Mesenteric fat pad (tissue), 1 donor: ENCODE results near the gene DNAJC1. TPM values are rescaled to one million over a fixed set of nuclear protein-coding genes. Genes with fewer than 3 reads are reported as not detected.

ENCODE experiments used
- DNase-seq: peaks from one replicate; pipeline ENCODE4 v3.0.0-alpha.2; 2020; ENCODE audit warnings: low spot score
- total RNA-seq: library from RNA; stranded (reverse); fragmentation: NEBNext Ultra II Directional; extraction: Animal tissue kit (Norgen Biotek cat#: 25700); gene quantifications from one replicate; pipeline ENCODE4 v1.2.1, GENCODE V29; 2021
- donor health status: DM: yes; HTN: yes; CAD: no.

The DNAJC1 gene
- total RNA-seq, 1 donor from 2014 or later, result 28.2 TPM

DNA sequence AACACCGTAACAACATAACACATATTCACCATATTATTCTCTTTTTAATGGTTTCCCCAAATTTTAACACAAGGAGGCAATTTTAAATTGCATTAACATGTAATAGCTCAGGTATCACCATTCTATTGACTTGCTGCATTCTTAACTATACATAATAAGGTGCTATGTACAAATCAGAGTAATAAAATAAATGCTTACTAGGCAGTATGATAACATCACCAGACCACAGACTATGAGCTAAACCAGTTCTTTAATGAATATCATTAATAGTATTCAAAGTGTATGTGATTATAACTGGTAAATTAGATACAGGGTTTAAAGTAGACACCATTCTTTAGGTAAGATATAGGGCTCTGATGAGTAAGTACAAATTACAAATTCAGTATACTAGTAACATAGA, 226.6 kb downstream of the DNAJC1 start:
- no peak for DNase-seq

DNA sequence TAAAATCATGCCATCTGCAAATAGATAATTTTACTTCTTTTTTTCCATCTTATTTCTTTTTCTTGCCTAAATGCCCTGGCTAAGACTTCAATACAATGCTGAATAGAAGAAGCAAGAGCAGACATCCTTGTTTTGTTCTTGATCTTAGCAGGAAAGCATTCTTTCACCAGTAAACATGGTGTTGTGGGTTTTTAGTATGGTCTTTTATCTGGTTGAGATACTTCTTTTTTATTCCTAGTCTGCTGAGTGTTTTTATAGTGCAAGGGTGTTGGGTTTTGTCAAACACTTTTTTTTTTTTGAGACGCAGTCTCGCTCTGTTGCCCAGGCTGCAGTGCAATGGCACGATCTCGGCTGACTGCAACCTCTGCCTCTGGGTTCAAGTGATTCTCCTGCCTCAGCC, 232.3 kb downstream of the DNAJC1 start:
- DNase-seq, result no peak

GRCh38 chr10:21769041-21769440, 234.5 kb downstream of the DNAJC1 start:
- DNase-seq, result no peak

GRCh38 chr10:21764466-21765189, 238.9 kb downstream of the DNAJC1 start:
- no peak for DNase-seq

DNA sequence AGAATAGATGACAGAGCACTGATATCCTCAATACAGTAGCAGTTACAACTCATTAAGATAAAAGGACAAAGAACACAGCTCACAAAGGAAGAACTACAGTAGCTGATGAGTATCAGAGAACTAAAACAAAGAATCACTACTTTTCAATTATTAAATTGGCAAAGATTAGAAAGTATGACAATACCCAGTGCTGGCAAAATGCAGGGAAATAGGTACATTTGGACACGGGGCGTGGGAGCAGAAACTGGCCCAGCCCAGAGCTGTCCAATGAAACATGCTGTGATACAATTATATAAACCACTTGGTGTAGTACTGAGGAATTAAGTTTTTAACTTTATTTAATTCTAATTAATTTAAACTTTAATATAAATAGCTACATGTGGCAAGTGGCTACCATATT, 243.2 kb downstream of the DNAJC1 start:
- no peak for DNase-seq

DNA sequence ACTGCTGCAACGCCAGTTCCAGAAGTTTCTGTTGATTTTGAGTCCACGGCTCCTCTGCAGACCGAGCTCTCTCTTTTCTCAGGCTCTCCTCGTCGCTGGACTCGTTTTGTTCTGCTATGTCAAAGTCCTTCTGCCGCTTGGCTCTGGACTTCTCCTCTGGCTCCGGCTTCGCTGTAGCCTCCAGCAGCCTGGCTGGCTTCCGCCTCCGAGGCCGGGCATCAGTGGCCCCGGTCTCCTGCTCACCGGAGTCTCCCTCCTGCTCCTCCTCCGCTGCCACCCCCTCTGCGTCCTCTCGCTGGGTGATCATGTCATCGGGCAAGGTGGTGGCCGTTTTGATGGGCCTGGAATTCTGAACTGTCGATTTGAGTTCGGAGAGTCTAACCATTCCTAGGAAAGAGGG, 244.3 kb downstream of the DNAJC1 start:
- DNase-seq, result no peak

- DNase-seq, result no peak
These were observed 244.8 kb downstream of the DNAJC1 start for GRCh38 chr10:21758696-21759095.

- no peak for DNase-seq
These were observed 245.3 kb downstream of the DNAJC1 start for GRCh38 chr10:21758239-21758638.

DNA sequence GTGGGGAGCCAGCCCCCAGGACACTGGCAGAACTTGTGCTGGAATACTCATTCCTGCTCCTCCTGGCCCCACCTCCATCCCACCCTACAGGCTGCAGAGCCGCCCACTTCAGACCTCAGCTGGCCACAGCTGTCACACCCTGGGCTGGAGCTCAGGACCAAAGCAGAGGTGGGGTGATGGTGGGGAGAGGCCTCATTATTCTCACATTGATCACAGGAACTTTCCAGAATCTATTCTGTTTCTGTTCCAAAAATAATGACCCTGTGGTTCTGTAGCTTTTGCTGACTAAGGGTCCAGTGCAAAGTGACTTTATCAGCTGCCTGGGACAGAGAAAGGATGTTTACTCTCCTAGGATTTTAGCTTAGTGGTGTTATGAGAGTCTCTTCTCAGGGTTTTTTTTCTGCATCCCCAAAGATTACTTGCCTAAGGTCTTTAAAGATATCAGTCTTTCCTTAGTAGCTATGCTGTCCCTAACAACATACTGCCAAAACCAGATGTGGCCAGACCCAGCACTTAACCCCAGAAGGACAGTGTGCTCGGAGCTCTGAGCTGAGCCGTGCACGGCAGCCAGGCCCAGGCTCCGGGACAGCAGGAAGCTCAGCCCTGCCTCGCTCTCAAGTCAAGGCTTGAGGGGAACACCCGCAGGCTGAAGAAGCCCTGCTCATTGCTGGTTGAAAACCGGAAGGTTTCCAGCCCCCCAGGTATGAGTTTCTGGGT, 246.2 kb downstream of the DNAJC1 start:
- DNase-seq, result no peak

GRCh38 chr10:21756707-21757106, 246.8 kb downstream of the DNAJC1 start:
- DNase-seq, result no peak

DNA sequence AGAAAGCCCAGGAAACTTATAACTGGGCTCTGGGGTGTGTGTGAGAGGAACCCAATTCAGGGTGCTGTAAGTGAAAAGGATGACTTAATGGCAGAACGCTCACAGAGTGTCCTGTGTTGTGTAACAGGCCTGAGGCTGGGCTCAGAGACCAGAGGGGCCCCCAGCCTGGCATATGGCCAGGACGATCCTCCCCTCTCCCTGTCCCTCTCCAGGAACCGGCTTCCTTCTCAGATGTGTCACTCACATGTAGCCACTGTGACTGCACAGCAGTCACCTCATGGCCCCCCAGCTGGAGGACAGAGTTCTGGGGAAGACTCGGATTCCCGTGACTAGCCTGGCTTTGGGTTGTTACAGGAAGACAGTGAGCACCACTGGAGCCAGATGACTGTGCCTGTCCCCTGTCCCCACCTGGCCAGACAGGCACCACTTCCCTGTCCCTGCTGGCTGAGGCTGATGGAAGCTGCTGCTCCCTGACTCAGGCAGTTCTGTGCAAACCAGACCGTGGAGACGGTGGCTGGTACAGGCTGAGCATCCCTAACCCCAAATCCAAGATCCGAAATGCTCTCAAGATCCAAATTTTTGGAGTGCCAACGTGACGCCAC, 249.0 kb downstream of the DNAJC1 start:
- DNase-seq, result no peak

DNA sequence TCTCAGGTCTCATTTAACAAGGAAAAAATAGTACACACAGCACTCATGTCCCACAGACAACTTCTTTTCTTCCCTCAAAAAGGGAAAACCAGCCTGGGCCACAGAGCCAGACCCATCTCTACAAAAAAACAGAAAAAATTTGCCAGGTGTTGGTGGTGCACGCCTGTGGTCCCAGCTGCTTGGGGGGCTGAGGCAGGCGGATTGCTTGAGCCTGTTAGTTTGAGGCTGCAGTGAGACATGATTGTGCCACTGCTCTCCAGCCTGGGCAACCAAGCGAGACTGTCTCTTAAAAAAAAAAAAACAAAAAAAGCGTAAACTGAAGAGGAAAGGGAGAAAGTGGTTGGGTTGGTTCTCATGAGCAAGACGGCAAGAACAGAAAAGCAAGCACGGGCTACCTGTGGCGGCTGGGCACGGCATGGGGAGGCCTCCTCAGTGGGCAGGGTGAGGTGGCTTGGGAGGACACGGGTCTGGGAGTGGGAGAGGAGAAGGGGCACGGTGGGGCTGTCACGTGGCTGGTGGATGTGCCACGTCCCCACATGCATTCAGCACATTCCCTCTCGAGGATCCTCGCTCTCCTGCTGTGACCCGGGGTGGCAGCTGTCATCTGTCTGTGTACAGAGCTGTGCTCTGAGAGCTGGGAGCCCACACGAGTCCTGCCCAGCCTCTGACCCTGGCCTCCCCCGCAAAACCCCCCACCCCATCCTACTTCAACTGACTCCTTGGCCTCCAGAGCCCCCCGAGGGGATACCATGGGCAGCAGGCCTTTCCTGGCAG, 249.8 kb downstream of the DNAJC1 start:
- DNase-seq, result no peak

DNA sequence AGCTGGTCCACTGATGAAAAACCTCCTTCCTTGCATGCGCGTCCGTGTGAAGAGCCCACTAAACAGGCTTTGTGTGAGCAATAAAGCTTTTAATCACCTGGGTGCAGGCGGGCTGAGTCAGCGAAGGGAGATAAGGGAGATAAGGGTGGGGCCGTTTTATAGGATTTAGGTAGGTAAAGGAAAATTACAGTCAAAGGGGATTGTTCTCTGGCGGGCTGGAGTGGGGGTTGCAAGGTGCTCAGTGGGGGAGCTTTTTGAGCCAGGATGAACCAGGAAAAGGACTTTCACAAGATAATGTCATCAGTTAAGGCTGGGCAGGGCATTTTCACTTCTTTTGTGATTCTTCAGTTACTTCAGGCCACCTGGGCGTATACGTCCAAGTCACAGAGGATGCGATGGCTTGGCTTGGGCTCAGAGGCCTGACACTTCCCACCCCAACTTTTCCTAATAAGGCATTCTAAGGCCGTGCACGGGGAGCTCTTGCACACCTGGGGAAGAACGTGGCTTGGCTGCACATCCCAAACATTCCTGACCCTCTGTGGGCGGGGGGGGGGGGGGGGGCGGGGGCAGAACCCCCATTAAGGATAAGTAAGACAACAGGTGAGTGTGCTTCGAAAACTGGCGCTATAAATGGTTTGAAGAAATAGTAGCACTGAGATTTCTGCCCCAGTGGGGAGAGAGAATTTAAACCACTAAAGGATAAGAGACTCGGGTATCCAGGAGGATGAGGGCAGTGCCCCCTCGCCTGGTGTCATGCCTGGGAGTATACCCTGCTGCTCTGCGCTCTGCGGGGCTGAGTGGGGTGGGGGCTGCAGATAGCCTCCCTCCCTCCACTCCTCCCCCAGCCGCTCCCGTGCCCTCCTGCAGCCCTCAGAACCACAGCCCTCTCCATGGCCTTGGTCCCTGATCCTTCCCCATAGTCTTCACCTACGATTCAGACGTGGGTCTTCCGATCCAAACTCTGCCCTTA, 251.9 kb downstream of the DNAJC1 start:
- DNase-seq, result no peak

GRCh38 chr10:21750424-21750823, 253.1 kb downstream of the DNAJC1 start:
- no peak for DNase-seq

DNA sequence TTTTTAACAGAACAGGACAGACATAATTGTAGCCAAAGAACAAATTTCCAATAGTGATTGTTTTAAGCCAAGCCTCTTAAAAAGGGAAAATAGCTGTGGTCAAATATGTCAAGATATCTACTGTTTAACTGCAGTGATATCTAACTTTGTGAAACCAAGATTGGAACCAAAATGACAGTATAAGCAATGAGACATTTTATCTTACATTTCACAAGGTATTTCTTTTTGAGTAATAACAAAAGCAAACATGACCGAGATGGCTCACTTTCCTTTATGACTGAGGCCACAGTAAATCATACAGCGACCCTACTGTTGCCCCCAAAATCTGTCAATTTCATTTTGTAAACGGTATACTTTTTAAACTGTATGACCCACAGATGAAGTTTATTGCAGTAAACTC, 253.7 kb downstream of the DNAJC1 start:
- no peak for DNase-seq

GRCh38 chr10:21747809-21748208, 255.7 kb downstream of the DNAJC1 start:
- no peak for DNase-seq

GRCh38 chr10:21746118-21746517, 257.4 kb downstream of the DNAJC1 start:
- DNase-seq, result no peak

- no peak for DNase-seq
These were observed 259.3 kb downstream of the DNAJC1 start for GRCh38 chr10:21744223-21744622.

- no peak for DNase-seq
These were observed 260.7 kb downstream of the DNAJC1 start for GRCh38 chr10:21742740-21743412.

GRCh38 chr10:21740989-21741388, 262.5 kb downstream of the DNAJC1 start:
- DNase-seq, result no peak
